HepG2 (cell line): ENCODE data around the gene MTARC1. TPM values are rescaled to one million over a fixed set of nuclear protein-coding genes. Genes with fewer than 3 reads are reported as not detected.

Experiments
- ATAC-seq: fragments of 200-7000 bp; cut with Tn5 transposase; 3 replicates; pipeline ENCODE4 v1.9.1; 2020; ENCODE audit warnings: mild to moderate bottlenecking, moderate library complexity
- BruUV-seq: library from RNA; stranded (reverse); fragments of 400-500 nt; replicated peaks from 2 replicates; lab custom pipeline; 2021; lab: Mats Ljungman, UMichigan
- CTCF ChIA-PET: fragments of 300-600 bp; formaldehyde crosslinking; extraction: SDS; loops from one replicate; lab custom pipeline; 2021; ENCODE audit warnings: low total read pairs, inconsistent platforms, low intra/inter-chr PET ratio; lab: Yijun Ruan, JAX
- POLR2A ChIA-PET: fragments of 350-600 bp; sonication (Branson Sonifier 250); formaldehyde crosslinking; loops from one replicate; lab custom pipeline; 2020; ENCODE audit warnings: antibody characterized with exemption, inconsistent platforms; lab: Yijun Ruan, JAX
- DNase-seq: peaks from one replicate; pipeline ENCODE4 v3.0.0-alpha.2; 2015; ENCODE audit warnings: low spot score
- FAIRE-seq: peaks from 3 replicates; lab custom pipeline; 2011; peaks lifted over from hg19 to GRCh38; lab: Jason Lieb, UNC
- H2AFZ ChIP-seq: one replicate; pipeline ENCODE4 v1.6.1; 2011; ENCODE audit warnings: low read length, inconsistent platforms
- H3K27ac ChIP-seq: fragments of 300-600 bp; 3 replicates; pipeline ENCODE4 v1.8.0; 2011; ENCODE audit warnings: mixed run types, mild to moderate bottlenecking, mixed read lengths, low read length, inconsistent platforms; ENCODE audit not compliant: insufficient read depth; ENCODE audit errors: extremely low read length
- H3K27me3 ChIP-seq, 2 experiments: fragments of 200-600 bp in 1 of 2; 2 replicates in 1 of 2; 3 replicates in 1 of 2; pipeline versions ENCODE4 v1.6.0 to v1.8.0; 2011; ENCODE audit warnings: low read length in 2 of 2, mild to moderate bottlenecking in 2 of 2, moderate library complexity in 2 of 2, inconsistent platforms in 1 of 2; ENCODE audit not compliant: insufficient read depth in 2 of 2, control insufficient read depth in 1 of 2
- H3K36me3 ChIP-seq, 2 experiments: fragments of 200-600 bp in 1 of 2; replicated peaks in 1 of 2; 2 replicates in 1 of 2; 3 replicates in 1 of 2; pipeline versions ENCODE4 v1.5.1 to v1.8.0; 2011; ENCODE audit warnings: low read length in 2 of 2, inconsistent platforms in 1 of 2; ENCODE audit not compliant: insufficient read depth in 2 of 2, control insufficient read depth in 1 of 2
- H3K4me1 ChIP-seq: 2 replicates; pipeline ENCODE4 v1.5.1; 2012; ENCODE audit warnings: low read length, inconsistent platforms; ENCODE audit not compliant: insufficient read depth
- H3K4me2 ChIP-seq: 2 replicates; pipeline ENCODE4 v1.6.0; 2011; ENCODE audit warnings: low read depth, low read length, inconsistent platforms
- H3K4me3 ChIP-seq, 3 experiments: fragments of 200-600 bp in 1 of 3; sonication (generic), shearing (Covaris generic) in 1 of 3; replicated peaks in 1 of 3; 2 replicates each; pipeline ENCODE4 v1.5.1; 2011 to 2016; ENCODE audit warnings: low read length in 3 of 3, inconsistent platforms in 2 of 3, low read depth in 2 of 3, mild to moderate bottlenecking in 2 of 3, control low read depth in 1 of 3, mixed read lengths in 1 of 3; ENCODE audit not compliant: insufficient read depth in 1 of 3
- H3K79me2 ChIP-seq: one replicate; pipeline ENCODE4 v1.6.1; 2011; ENCODE audit warnings: low read length, inconsistent platforms; ENCODE audit not compliant: insufficient read depth
- H3K9ac ChIP-seq: 2 replicates; pipeline ENCODE4 v1.6.0; 2011; ENCODE audit warnings: mild to moderate bottlenecking, low read depth, low read length, inconsistent platforms; ENCODE audit not compliant: insufficient read depth
- H3K9me3 ChIP-seq: 2 replicates; pipeline ENCODE4 v1.5.1; 2012; ENCODE audit warnings: mild to moderate bottlenecking, low read length
- H4K20me1 ChIP-seq: 2 replicates; pipeline ENCODE4 v1.6.0; 2011; ENCODE audit warnings: inconsistent platforms, mild to moderate bottlenecking, low read length, moderate library complexity; ENCODE audit not compliant: insufficient read depth
- GPN1 ChIP-seq: sonication (generic); formaldehyde crosslinking; IDR thresholded peaks from 2 replicates; pipeline ENCODE4 v1.5.1; 2020; ENCODE audit warnings: missing genetic modification reagents, borderline replicate concordance
- HCFC1 ChIP-seq: fragments of 150-350 bp; IDR thresholded peaks from 2 replicates; pipeline ENCODE4 v1.6.1; 2014; ENCODE audit warnings: low read depth, low read length
- MTA3 ChIP-seq: sonication (generic); formaldehyde crosslinking; IDR thresholded peaks from 2 replicates; pipeline ENCODE4 v1.4.0; 2020; ENCODE audit warnings: missing genetic modification reagents
- REPIN1 ChIP-seq: sonication (generic); formaldehyde crosslinking; IDR thresholded peaks from 2 replicates; pipeline ENCODE4 v1.8.0; 2022; ENCODE audit warnings: missing genetic modification reagents, low read depth, mild to moderate bottlenecking, borderline replicate concordance
- TARDBP ChIP-seq: sonication (generic); formaldehyde crosslinking; IDR thresholded peaks from 2 replicates; pipeline ENCODE4 v1.8.0; 2022; ENCODE audit warnings: mild to moderate bottlenecking, missing genetic modification reagents
- ZC3H13 ChIP-seq: sonication (generic); formaldehyde crosslinking; IDR thresholded peaks from 2 replicates; pipeline ENCODE4 v1.8.1; 2023; ENCODE audit warnings: mild to moderate bottlenecking, missing genetic modification reagents, moderate library complexity
- ZFAT ChIP-seq: sonication (generic); formaldehyde crosslinking; conservative IDR thresholded peaks from 2 replicates; pipeline ENCODE4 v1.8.1; 2023; ENCODE audit warnings: missing genetic modification reagents, inconsistent platforms
- ZNF274 ChIP-seq: sonication (generic); formaldehyde crosslinking; IDR thresholded peaks from 2 replicates; pipeline ENCODE4 v1.5.1; 2020; ENCODE audit warnings: mild to moderate bottlenecking, missing genetic modification reagents
- ZNF75D ChIP-seq: sonication (generic); formaldehyde crosslinking; IDR thresholded peaks from 2 replicates; pipeline ENCODE4 v1.8.1; 2023; ENCODE audit warnings: missing genetic modification reagents, mild to moderate bottlenecking, borderline replicate concordance
- ZNF816 ChIP-seq: sonication (generic); formaldehyde crosslinking; IDR thresholded peaks from 2 replicates; pipeline ENCODE4 v1.8.0; 2022; ENCODE audit warnings: missing genetic modification reagents, mild to moderate bottlenecking, borderline replicate concordance
- WGBS: methylation state at CpG from one replicate; pipeline ENCODE4 v1.1.6; 2017; ENCODE audit warnings: low lambda C conversion rate; 5-methylcytosine and 5-hydroxymethylcytosine counted together
- in situ Hi-C: cut with HindIII; loops from 2 replicates; pipeline ENCODE4 v1.10.0; 2017; ENCODE audit warnings: low pct_unique_long_range_greater_than_20kb; ENCODE audit not compliant: extremely low pct_ligation_motif_present
- intact Hi-C: fragments of 100-400 bp; cut with micrococcal nuclease; formaldehyde crosslinking; loops from one replicate; pipeline ENCODE4 v1.10.0; 2022; ENCODE audit not compliant: unreplicated experiment
- polyA plus RNA-seq, 8 experiments: library from polyadenylated mRNA; depleted of rRNA in 3 of 8; stranded (reverse) in 7 of 8; unstranded in 1 of 8; fragments of >200 nt; fragmentation: Illumina TruSeq in 4 of 8; extraction: Trizol in 4 of 8; gene quantifications; 2 replicates each; pipeline versions ENCODE4 v1.2.1 to v1.2.3, GENCODE V29; 2011 to 2016; ENCODE audit warnings: low read depth in 4 of 8, missing spikeins in 1 of 8, mixed read lengths in 1 of 8; ENCODE audit not compliant: insufficient read depth in 1 of 8
- total RNA-seq, 5 experiments: library from RNA; depleted of rRNA; stranded (reverse); fragments of >200 nt; fragmentation: Illumina TruSeq; extraction: Trizol; gene quantifications; 2 replicates each; pipeline ENCODE4 v1.2.3, GENCODE V29; 2016; ENCODE audit warnings: low read depth in 1 of 5
- TF ChIP-seq, protein P1 (sequence below): IDR thresholded peaks from 2 replicates; pipeline ENCODE4 v1.4.0; 2020; ENCODE audit warnings: mild to moderate bottlenecking, missing genetic modification reagents
- TF ChIP-seq, protein P2 (sequence below): sonication (generic); formaldehyde crosslinking; conservative IDR thresholded peaks from 2 replicates; pipeline ENCODE4 v1.4.0; 2020; ENCODE audit warnings: missing genetic modification reagents
- TF ChIP-seq, protein P3 (sequence below): sonication (generic); formaldehyde crosslinking; IDR thresholded peaks from 2 replicates; pipeline ENCODE4 v1.4.0; 2020; ENCODE audit warnings: missing genetic modification reagents, mild to moderate bottlenecking, borderline replicate concordance

MTARC1 gene
- total and polyA plus RNA-seq, 2 of the 13 experiments (the other 11 are each of a cell fraction or from before 2014, with no cell fraction given): 19.4 to 106 TPM

DNA sequence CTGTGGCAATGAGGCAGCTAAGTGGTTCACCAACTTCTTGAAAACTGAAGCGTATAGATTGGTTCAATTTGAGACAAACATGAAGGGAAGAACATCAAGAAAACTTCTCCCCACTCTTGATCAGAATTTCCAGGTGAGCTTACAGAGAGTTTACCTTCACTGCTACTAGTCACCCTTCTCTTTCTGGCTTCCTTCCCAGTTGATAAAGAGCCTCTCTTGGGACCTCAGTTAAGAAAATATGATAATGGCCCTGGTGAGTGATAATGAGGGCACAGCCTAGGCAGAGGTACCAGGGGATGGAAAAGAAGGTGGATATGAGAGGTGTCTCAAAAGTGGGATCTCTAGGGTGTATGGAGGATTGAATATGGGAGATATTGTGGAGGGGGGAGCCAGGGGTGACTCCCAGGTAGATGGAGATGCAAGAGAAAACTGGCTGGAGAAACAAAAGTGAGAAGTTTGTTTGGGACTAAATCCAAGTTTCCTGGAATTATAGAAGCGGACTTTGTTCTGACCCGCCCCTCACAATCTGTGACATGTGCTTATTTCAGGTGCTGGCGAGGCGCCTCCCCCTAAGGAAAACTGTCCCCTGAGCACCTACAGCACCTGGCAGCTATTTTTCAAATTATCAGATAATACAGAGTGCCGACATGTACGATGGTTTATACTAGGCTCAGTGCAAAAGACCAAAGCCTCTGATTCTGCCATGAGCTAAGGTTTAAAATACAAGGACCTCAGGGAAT, 24.9 kb upstream of the MTARC1 start (continued):
- TF ChIP-seq, protein P1, sequence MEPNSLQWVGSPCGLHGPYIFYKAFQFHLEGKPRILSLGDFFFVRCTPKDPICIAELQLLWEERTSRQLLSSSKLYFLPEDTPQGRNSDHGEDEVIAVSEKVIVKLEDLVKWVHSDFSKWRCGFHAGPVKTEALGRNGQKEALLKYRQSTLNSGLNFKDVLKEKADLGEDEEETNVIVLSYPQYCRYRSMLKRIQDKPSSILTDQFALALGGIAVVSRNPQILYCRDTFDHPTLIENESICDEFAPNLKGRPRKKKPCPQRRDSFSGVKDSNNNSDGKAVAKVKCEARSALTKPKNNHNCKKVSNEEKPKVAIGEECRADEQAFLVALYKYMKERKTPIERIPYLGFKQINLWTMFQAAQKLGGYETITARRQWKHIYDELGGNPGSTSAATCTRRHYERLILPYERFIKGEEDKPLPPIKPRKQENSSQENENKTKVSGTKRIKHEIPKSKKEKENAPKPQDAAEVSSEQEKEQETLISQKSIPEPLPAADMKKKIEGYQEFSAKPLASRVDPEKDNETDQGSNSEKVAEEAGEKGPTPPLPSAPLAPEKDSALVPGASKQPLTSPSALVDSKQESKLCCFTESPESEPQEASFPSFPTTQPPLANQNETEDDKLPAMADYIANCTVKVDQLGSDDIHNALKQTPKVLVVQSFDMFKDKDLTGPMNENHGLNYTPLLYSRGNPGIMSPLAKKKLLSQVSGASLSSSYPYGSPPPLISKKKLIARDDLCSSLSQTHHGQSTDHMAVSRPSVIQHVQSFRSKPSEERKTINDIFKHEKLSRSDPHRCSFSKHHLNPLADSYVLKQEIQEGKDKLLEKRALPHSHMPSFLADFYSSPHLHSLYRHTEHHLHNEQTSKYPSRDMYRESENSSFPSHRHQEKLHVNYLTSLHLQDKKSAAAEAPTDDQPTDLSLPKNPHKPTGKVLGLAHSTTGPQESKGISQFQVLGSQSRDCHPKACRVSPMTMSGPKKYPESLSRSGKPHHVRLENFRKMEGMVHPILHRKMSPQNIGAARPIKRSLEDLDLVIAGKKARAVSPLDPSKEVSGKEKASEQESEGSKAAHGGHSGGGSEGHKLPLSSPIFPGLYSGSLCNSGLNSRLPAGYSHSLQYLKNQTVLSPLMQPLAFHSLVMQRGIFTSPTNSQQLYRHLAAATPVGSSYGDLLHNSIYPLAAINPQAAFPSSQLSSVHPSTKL: 0 out of 2 replicates have a peak, but pooled peaks have one; percentile 12

DNA sequence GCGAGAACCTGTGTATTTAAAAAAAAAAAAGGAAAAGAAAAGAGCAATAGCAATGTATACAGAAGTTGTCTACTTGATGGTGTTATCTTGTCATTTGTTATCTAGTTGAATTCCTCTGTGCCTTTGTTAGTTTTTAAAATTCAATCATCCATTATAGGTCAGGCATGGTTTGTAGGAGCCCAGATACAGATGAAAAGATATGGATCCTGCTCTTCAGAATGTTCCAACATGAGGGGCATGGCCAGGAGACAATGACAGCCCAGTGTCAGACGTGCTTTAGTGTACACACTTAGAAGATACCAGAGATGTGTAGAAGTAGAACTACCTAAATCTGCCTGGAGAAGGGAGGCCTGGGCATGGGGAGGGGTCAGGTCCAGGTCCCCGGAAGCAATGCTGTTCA, 22.0 kb upstream of the MTARC1 start:
- Histone ChIP-seq H3K27me3 (no peaks in the 10 kb centered on the region), H3K79me2 (no peaks in the 10 kb centered on the region), H3K4me2 (no peak overlapping the region), H3K4me3 (no peak overlapping the region), H3K9ac (no peak overlapping the region), H3K9me3 (no peaks in the 10 kb centered on the region), H3K4me1 (peaks cover 64% of the 10 kb centered on the region), H3K27ac (no peak overlapping the region), H2AFZ (no peak overlapping the region), H4K20me1 (no peaks in the 10 kb centered on the region), H3K36me3 (0 out of 5 replicates have a peak, but pooled peaks cover 0 to 2% of the 10 kb centered on the region in 2 experiments)
- FAIRE-seq (no peak), ATAC-seq (no peak), DNase-seq (no peak)
- in situ Hi-C loops: no loop called here
- POLR2A ChIA-PET: interaction anchor here (1.2 to 4.7 kb wide), 2 partner anchors 17 to 73 kb away, joined by 3 to 32 read pairs; partner anchors contain the start of gene MTARC2
- WGBS: 94% methylated on average over 3 of the region's 3 CpGs
- BruUV-seq: no TSS peak
- intact Hi-C loops: no loop called here
- CTCF ChIA-PET: no interaction called here
- no peak for TF ChIP-seq TARDBP (CRISPR knock-in tag)
- no peak for TF ChIP-seq ZFAT (CRISPR knock-in tag)
- no peak for TF ChIP-seq MTA3 (CRISPR knock-in tag)
- TF ChIP-seq ZNF816: no peak
- TF ChIP-seq, protein P2, sequence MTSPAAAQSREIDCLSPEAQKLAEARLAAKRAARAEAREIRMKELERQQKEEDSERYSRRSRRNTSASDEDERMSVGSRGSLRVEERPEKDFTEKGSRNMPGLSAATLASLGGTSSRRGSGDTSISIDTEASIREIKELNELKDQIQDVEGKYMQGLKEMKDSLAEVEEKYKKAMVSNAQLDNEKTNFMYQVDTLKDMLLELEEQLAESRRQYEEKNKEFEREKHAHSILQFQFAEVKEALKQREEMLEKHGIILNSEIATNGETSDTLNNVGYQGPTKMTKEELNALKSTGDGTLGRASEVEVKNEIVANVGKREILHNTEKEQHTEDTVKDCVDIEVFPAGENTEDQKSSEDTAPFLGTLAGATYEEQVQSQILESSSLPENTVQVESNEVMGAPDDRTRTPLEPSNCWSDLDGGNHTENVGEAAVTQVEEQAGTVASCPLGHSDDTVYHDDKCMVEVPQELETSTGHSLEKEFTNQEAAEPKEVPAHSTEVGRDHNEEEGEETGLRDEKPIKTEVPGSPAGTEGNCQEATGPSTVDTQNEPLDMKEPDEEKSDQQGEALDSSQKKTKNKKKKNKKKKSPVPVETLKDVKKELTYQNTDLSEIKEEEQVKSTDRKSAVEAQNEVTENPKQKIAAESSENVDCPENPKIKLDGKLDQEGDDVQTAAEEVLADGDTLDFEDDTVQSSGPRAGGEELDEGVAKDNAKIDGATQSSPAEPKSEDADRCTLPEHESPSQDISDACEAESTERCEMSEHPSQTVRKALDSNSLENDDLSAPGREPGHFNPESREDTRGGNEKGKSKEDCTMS (CRISPR knock-in tag): no peak
- TF ChIP-seq REPIN1 (CRISPR knock-in tag): no peak
- TF ChIP-seq ZNF75D (CRISPR knock-in tag): no peak
- TF ChIP-seq GPN1: no peak
- TF ChIP-seq ZC3H13 (CRISPR knock-in tag): no peak
- TF ChIP-seq, protein P3, sequence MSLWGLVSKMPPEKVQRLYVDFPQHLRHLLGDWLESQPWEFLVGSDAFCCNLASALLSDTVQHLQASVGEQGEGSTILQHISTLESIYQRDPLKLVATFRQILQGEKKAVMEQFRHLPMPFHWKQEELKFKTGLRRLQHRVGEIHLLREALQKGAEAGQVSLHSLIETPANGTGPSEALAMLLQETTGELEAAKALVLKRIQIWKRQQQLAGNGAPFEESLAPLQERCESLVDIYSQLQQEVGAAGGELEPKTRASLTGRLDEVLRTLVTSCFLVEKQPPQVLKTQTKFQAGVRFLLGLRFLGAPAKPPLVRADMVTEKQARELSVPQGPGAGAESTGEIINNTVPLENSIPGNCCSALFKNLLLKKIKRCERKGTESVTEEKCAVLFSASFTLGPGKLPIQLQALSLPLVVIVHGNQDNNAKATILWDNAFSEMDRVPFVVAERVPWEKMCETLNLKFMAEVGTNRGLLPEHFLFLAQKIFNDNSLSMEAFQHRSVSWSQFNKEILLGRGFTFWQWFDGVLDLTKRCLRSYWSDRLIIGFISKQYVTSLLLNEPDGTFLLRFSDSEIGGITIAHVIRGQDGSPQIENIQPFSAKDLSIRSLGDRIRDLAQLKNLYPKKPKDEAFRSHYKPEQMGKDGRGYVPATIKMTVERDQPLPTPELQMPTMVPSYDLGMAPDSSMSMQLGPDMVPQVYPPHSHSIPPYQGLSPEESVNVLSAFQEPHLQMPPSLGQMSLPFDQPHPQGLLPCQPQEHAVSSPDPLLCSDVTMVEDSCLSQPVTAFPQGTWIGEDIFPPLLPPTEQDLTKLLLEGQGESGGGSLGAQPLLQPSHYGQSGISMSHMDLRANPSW (CRISPR knock-in tag): no peak
- TF ChIP-seq HCFC1: no peak
- no peak for TF ChIP-seq ZNF274 (CRISPR knock-in tag)
